ENCODE data around the gene FBRSL1. TPM values are rescaled to one million over a fixed set of nuclear protein-coding genes. Genes with fewer than 3 reads are reported as not detected.

The FBRSL1 gene
- total and polyA plus RNA-seq, 12 donors: 28.1 to 90.6 (median 47.0) TPM

DNA sequence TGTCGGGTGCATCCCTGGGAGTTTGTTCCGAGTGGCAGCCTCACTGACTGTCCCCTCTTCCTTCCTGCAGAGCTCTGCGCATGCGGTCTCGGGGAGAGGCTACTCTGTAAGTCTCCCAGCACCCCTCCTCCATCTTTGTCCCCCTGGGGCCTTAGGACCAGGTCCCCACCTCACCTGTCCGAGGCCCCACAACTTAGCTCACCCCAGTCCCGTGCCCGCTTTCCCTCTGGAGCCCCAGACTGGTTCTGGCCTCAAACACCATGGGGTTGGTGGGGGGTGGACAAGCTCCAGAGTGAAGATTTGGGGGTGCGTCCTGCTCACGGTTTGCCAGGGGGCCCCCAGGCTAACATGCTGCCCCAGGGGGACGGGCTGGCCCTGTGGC, 37.9 kb downstream of the FBRSL1 start:
- no peaks in the 10 kb centered on the region for H3K9me3 ChIP-seq
- 94 to 95% methylated on average over 11 of the region's 11 CpGs for WGBS, 2 donors
- intact Hi-C loops (cut with DNase I): loop anchor here in 2 of 10 donors (10.0 kb wide), 1 partner anchor 373 kb away; no protein-coding TSS in a partner anchor
- no peak overlapping the region for H3K27ac ChIP-seq
- H3K36me3 ChIP-seq: peaks cover 0 to 13% (median 0%) of the 10 kb centered on the region in 9 donors
- no peaks in the 10 kb centered on the region for H3K27me3 ChIP-seq
- ATAC-seq: no peak
- peaks cover 0 to 17% (median 10%) of the 10 kb centered on the region in 9 donors for H3K4me1 ChIP-seq
- DNase-seq: no peak
- no peak overlapping the region for H3K4me3 ChIP-seq
- TF ChIP-seq, protein P1, sequence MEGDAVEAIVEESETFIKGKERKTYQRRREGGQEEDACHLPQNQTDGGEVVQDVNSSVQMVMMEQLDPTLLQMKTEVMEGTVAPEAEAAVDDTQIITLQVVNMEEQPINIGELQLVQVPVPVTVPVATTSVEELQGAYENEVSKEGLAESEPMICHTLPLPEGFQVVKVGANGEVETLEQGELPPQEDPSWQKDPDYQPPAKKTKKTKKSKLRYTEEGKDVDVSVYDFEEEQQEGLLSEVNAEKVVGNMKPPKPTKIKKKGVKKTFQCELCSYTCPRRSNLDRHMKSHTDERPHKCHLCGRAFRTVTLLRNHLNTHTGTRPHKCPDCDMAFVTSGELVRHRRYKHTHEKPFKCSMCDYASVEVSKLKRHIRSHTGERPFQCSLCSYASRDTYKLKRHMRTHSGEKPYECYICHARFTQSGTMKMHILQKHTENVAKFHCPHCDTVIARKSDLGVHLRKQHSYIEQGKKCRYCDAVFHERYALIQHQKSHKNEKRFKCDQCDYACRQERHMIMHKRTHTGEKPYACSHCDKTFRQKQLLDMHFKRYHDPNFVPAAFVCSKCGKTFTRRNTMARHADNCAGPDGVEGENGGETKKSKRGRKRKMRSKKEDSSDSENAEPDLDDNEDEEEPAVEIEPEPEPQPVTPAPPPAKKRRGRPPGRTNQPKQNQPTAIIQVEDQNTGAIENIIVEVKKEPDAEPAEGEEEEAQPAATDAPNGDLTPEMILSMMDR (IDR thresholded peaks at IDR 0.05): no peak

DNA sequence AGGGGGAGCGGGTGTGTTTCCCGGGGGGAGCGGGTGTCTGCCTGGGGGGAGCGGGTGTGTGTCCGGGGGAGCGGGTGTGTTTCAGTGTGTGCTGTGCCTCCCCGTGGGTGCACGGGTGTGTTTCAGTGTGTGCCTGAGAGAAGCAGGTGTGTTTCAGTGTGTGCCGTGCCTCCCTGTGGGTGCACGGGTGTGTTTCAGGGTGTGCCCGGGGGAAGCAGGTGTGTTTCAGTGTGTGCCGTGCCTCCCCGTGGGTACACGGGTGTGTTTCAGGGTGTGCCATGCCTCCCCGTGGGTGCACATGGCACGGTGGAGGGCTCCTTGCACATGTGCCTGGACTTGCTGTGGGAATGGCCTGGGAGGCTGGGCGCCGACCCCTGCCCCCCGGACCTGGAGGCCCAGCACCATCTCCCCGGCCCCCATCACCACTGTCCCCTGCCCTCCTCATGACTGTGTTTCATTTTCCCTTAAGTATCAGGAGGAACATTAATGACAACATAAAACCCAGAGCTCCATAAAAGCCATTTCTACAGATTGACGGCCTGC, 38.7 kb downstream of the FBRSL1 start:
- 95 to 97% methylated on average over 21 of the region's 21 CpGs for WGBS, 2 donors
- H3K27me3 ChIP-seq: no peaks in the 10 kb centered on the region
- ATAC-seq (no peak), DNase-seq (no peak)
- peaks cover 0 to 13% (median 0%) of the 10 kb centered on the region in 9 donors for H3K36me3 ChIP-seq
- intact Hi-C loops (cut with DNase I): loop anchor here in 2 of 10 donors (10.0 kb wide), 1 partner anchor 374 kb away; no protein-coding TSS in a partner anchor
- H3K4me3 ChIP-seq: no peak overlapping the region
- H3K9me3 ChIP-seq: no peaks in the 10 kb centered on the region
- H3K4me1 ChIP-seq: peaks cover 0 to 10% (median 6%) of the 10 kb centered on the region in 9 donors
- TF ChIP-seq, protein P1 (IDR thresholded peaks at IDR 0.05): no peak
- no peak overlapping the region for H3K27ac ChIP-seq

DNA sequence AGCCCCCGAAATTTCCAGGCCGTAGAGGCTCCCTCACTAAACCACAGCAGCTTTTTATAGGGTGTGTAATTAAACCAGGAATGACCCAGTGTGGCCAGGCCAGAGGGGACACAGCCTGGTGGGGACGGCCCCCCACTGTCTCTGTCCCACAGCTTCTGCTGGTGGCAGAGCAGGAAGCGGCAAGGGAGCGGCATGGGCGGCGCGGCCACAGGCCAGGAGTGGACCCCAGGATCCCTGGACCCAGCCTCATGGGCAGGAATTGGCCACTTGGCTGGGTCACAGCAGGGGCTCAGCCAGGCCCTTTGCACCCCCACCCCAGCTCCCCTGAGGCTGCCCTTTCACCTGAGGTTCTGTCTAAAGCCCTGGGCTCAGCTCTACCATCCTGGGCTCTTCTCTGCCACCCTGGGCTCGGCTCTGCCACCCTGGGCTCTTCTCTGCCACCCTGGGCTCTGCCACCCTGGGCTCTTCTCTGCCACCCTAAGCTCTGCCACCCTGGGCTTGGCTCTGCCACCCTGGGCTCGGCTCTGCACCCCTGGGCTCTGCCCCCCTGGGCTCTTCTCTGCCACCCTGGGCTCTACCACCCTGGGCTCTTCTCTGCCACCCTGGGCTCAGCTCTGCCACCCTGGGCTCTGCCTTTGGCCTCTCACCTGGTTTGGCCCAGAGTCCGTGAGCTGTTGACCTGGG, 39.3 kb downstream of the FBRSL1 start:
- peaks cover 0 to 13% (median 0%) of the 10 kb centered on the region in 9 donors for H3K36me3 ChIP-seq
- intact Hi-C loops (cut with DNase I): loop anchor here in 2 of 10 donors (10.0 kb wide), 1 partner anchor 374 kb away; no protein-coding TSS in a partner anchor
- DNase-seq: no peak

DNA sequence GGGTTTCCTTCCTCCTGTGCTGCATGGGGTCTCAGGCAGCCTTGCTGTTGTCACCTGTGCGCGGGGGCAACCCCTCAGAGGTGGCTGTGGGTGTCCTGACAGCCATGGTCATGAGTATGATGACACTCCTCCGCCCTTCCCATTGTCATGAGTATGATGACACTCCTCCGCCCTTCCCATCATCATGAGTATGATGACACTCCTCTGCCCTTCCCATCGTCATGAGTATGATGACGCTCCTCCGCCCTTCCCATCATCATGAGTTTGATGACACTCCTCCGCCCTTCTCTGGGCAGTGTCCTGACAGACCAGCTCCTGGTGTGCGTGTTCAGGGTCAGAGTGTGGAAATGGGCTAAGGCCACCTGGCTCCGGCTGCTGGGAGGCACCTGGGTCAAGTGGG, 40.0 kb downstream of the FBRSL1 start:
- H3K9me3 ChIP-seq: no peaks in the 10 kb centered on the region
- H3K4me3 ChIP-seq: no peak overlapping the region
- ATAC-seq (no peak), DNase-seq (no peak)
- no peaks in the 10 kb centered on the region for H3K4me1 ChIP-seq
- intact Hi-C loops (cut with DNase I): loop anchor here in 2 of 10 donors (10.0 kb wide), 1 partner anchor 375 kb away; no protein-coding TSS in a partner anchor
- H3K36me3 ChIP-seq: peaks cover 0 to 13% (median 0%) of the 10 kb centered on the region in 9 donors
- TF ChIP-seq, protein P1 (IDR thresholded peaks at IDR 0.05): no peak
- H3K27me3 ChIP-seq: no peaks in the 10 kb centered on the region
- 92 to 95% methylated on average over 10 of the region's 10 CpGs for WGBS, 2 donors
- no peak overlapping the region for H3K27ac ChIP-seq

More for the DNA sequence above, 39.3 kb downstream of the FBRSL1 start:
- no peaks in the 10 kb centered on the region for H3K27me3 ChIP-seq
- no peak for ATAC-seq
- TF ChIP-seq, protein P1 (IDR thresholded peaks at IDR 0.05): no peak
- WGBS, 2 donors: 93 to 96% methylated on average over 11 of the region's 11 CpGs
- H3K4me1 ChIP-seq: peaks cover 0 to 3% (median under 1%) of the 10 kb centered on the region in 9 donors
- H3K9me3 ChIP-seq: no peaks in the 10 kb centered on the region
- H3K27ac ChIP-seq: no peak overlapping the region
- no peak overlapping the region for H3K4me3 ChIP-seq
